ENCODE measurements around the gene ALPP. TPM values are rescaled to one million over a fixed set of nuclear protein-coding genes. Genes with fewer than 3 reads are reported as not detected.
"Not testable (repeated sequence)": the region's sequence is repeated elsewhere in the genome, so short reads cannot be mapped to it uniquely, and the experiment has no call there.

Gene ALPP
- total RNA-seq, 1 experiment from 2014 or later, result 0.20 TPM

GRCh38 chr2:232384466-232384865 lies 5.9 kb downstream of the ALPP start:
- ATAC-seq, result no peak
- Mint-ChIP-seq H3K36me3 (no peaks in the 10 kb centered on the region; the same call in 1 of the 2 replicates), H3K9me3 (no peaks in the 10 kb centered on the region), H3K4me3 (no peak overlapping the region), H3K27ac (no peak overlapping the region), H3K4me1 (peaks cover 14% of the 10 kb centered on the region), H3K27me3 (ENCODE audit: low read depth) (peaks cover 73% of the 10 kb centered on the region)
- CTCF ChIA-PET, result no interaction called here
- no peak for DNase-seq (ENCODE audit: low spot score)
- POLR2A ChIA-PET, result no interaction called here
- TF ChIP-seq MXD4 (CRISPR knock-in tag; IDR thresholded peaks at IDR 0.05; ENCODE audit: borderline replicate concordance) (no peak), USF2 (CRISPR knock-in tag; IDR thresholded peaks at IDR 0.05) (no peak), ATF2 (CRISPR knock-in tag; IDR thresholded peaks at IDR 0.05; ENCODE audit: borderline replicate concordance, low read depth) (no peak), TEAD4 (CRISPR knock-in tag; IDR thresholded peaks at IDR 0.05) (no peak), ATF3 (CRISPR knock-in tag; conservative IDR thresholded peaks at IDR 0.05) (no peak), E2F5 (CRISPR knock-in tag; IDR thresholded peaks at IDR 0.05) (no peak), ZNF416 (CRISPR knock-in tag; IDR thresholded peaks at IDR 0.05) (no peak), SOX15 (CRISPR knock-in tag; IDR thresholded peaks at IDR 0.05) (no peak), FOXJ3 (CRISPR knock-in tag; IDR thresholded peaks at IDR 0.05; ENCODE audit: borderline replicate concordance) (no peak), ARID4B (CRISPR knock-in tag; IDR thresholded peaks at IDR 0.05; ENCODE audit: borderline replicate concordance) (no peak), CBFB (CRISPR knock-in tag; IDR thresholded peaks at IDR 0.05; ENCODE audit: low read depth) (no peak), ZNF138 (CRISPR knock-in tag; conservative IDR thresholded peaks at IDR 0.05) (no peak), HMGA2 (CRISPR knock-in tag; IDR thresholded peaks at IDR 0.05) (no peak), TP53 (CRISPR knock-in tag; IDR thresholded peaks at IDR 0.05) (no peak), KAT7 (CRISPR knock-in tag; IDR thresholded peaks at IDR 0.05; ENCODE audit: borderline replicate concordance) (no peak), NFE2L1 (CRISPR knock-in tag; IDR thresholded peaks at IDR 0.05) (no peak), AFF4 (CRISPR knock-in tag; IDR thresholded peaks at IDR 0.05; ENCODE audit: borderline replicate concordance) (no peak)

GRCh38 chr2:232385058-232385457 lies 6.5 kb downstream of the ALPP start:
- DNase-seq (ENCODE audit: low spot score); H3K36me3 Mint-ChIP-seq; ATAC-seq; H3K27ac Mint-ChIP-seq; POLR2A ChIA-PET; H3K9me3 Mint-ChIP-seq; H3K4me3 Mint-ChIP-seq: not testable (repeated sequence)
- peaks cover 79% of the 10 kb centered on the region for H3K27me3 Mint-ChIP-seq (ENCODE audit: low read depth)
- CTCF ChIA-PET, result interaction anchor here (1.0 to 3.0 kb wide), 6 partner anchors 10 to 137 kb away, joined by 3 to 25 read pairs (median 5); no protein-coding TSS in a partner anchor
- peaks cover 19% of the 10 kb centered on the region for H3K4me1 Mint-ChIP-seq
